ENCODE results near the gene AMBRA1. TPM values are rescaled to one million over a fixed set of nuclear protein-coding genes. Genes with fewer than 3 reads are reported as not detected.

The AMBRA1 gene
- polyA plus RNA-seq, 1 of the 3 experiments (the other 2 are of a cell fraction) = 10.4 TPM

GRCh38 chr11:46523290-46523689 lies 70.5 kb downstream of the AMBRA1 start:
- H3K9me3 ChIP-seq = no peaks in the 10 kb centered on the region
- peaks cover 17% of the 10 kb centered on the region for H3F3A ChIP-seq (replicated peaks; ENCODE audit: insufficient read depth)
- ChIA-PET CTCF (interaction anchor here (1.2 to 1.7 kb wide), 3 partner anchors 33 to 140 kb away, joined by 4 to 10 read pairs (median 9); no protein-coding TSS in a partner anchor), POLR2A (no interaction called here)
- H3K4me3 ChIP-seq (ENCODE audit: low read depth in 2 of 2, low read length in 1 of 2) = no peak overlapping the region
- H4K20me1 ChIP-seq (ENCODE audit: insufficient read depth) = peaks cover 60% of the 10 kb centered on the region
- peaks cover 6 to 40% of the 10 kb centered on the region in 2 experiments; a peak in 3 of 4 replicates for H3K4me1 ChIP-seq (ENCODE audit: control insufficient read depth in 1 of 2, insufficient read depth in 2 of 2, low read depth in 1 of 2, low read length in 1 of 2)
- WGBS (ENCODE audit: low lambda C conversion rate) = 89% methylated on average over 6 of the region's 6 CpGs
- H3K27ac ChIP-seq (ENCODE audit: low read depth in 2 of 2, low read length in 1 of 2) = no peak overlapping the region
- H3K27me3 ChIP-seq (ENCODE audit: insufficient read depth) = no peaks in the 10 kb centered on the region
- no peak overlapping the region for H3K4me2 ChIP-seq
- H3K9ac ChIP-seq = no peak overlapping the region
- TF ChIP-seq RCOR1 (IDR thresholded peaks at IDR 0.05; ENCODE audit: low read length) (no peak), GATA2 (CRISPR knock-in tag; IDR thresholded peaks at IDR 0.05) (no peak), TEAD4 (IDR thresholded peaks at IDR 0.05; ENCODE audit: borderline replicate concordance, insufficient read depth) (no peak), SIN3A (IDR thresholded peaks at IDR 0.05; ENCODE audit: borderline replicate concordance, low read depth, low read length) (no peak), YY1 (IDR thresholded peaks at IDR 0.05; ENCODE audit: low read depth) (no peak), EZH2phosphoT487 (IDR thresholded peaks at IDR 0.05; ENCODE audit: borderline replicate concordance, low read depth) (no peak), RFX5 (IDR thresholded peaks at IDR 0.05; ENCODE audit: low read length) (no peak), JUND (IDR thresholded peaks at IDR 0.05) (no peak), NRF1 (IDR thresholded peaks at IDR 0.05; ENCODE audit: low read depth, low read length) (no peak)
- peaks cover 0 to 4% of the 10 kb centered on the region in 2 experiments for H3K36me3 ChIP-seq (replicated peaks in 1 of 2; ENCODE audit: control insufficient read depth in 1 of 2, insufficient read depth in 2 of 2, low read length in 1 of 2)
- H3K9me2 ChIP-seq = no peaks in the 10 kb centered on the region
- H3K79me2 ChIP-seq (ENCODE audit: insufficient read depth) = peaks cover 90% of the 10 kb centered on the region
- no peak for DNase-seq
- no peak overlapping the region for H2AFZ ChIP-seq (ENCODE audit: low read depth)

GRCh38 chr11:46522682-46523281 lies 71.0 kb downstream of the AMBRA1 start:
- Histone ChIP-seq H3K9me3 (no peaks in the 10 kb centered on the region), H3K9me2 (no peaks in the 10 kb centered on the region), H3K4me2 (no peak overlapping the region), H2AFZ (ENCODE audit: low read depth) (no peak overlapping the region), H3K9ac (no peak overlapping the region), H3K4me1 (ENCODE audit: control insufficient read depth in 1 of 2, insufficient read depth in 2 of 2, low read depth in 1 of 2, low read length in 1 of 2) (peaks cover 6 to 40% of the 10 kb centered on the region in 2 experiments; a peak in 3 of 4 replicates), H3K27me3 (ENCODE audit: insufficient read depth) (no peaks in the 10 kb centered on the region), H4K20me1 (ENCODE audit: insufficient read depth) (peaks cover 58% of the 10 kb centered on the region), H3F3A (replicated peaks; ENCODE audit: insufficient read depth) (peaks cover 17% of the 10 kb centered on the region), H3K79me2 (ENCODE audit: insufficient read depth) (peaks cover 90% of the 10 kb centered on the region), H3K27ac (ENCODE audit: low read depth in 2 of 2, low read length in 1 of 2) (no peak overlapping the region), H3K36me3 (replicated peaks in 1 of 2; ENCODE audit: control insufficient read depth in 1 of 2, insufficient read depth in 2 of 2, low read length in 1 of 2) (peaks cover 0 to 6% of the 10 kb centered on the region in 2 experiments), H3K4me3 (ENCODE audit: low read depth in 2 of 2, low read length in 1 of 2) (no peak overlapping the region)
- TF ChIP-seq USF1 (IDR thresholded peaks at IDR 0.05; ENCODE audit: borderline replicate concordance, low read depth) (no peak), SIN3A (IDR thresholded peaks at IDR 0.05; ENCODE audit: borderline replicate concordance, low read depth, low read length) (no peak), JUND (IDR thresholded peaks at IDR 0.05) (no peak), IRF3 (IDR thresholded peaks at IDR 0.05; ENCODE audit: low read depth, low read length) (no peak), RAD21 (IDR thresholded peaks at IDR 0.05; ENCODE audit: low read length) (no peak), YY1 (IDR thresholded peaks at IDR 0.05; ENCODE audit: low read depth) (no peak), FOXM1 (IDR thresholded peaks at IDR 0.05; ENCODE audit: low read depth) (no peak), TEAD4 (IDR thresholded peaks at IDR 0.05; ENCODE audit: borderline replicate concordance, insufficient read depth) (no peak), FOSL2 (IDR thresholded peaks at IDR 0.05; ENCODE audit: borderline replicate concordance, low read depth) (no peak), RCOR1 (IDR thresholded peaks at IDR 0.05; ENCODE audit: low read length) (no peak), SMC3 (IDR thresholded peaks at IDR 0.05; ENCODE audit: low read depth, low read length) (no peak), PBX3 (IDR thresholded peaks at IDR 0.05) (no peak), CHD2 (IDR thresholded peaks at IDR 0.05; ENCODE audit: low read length, partially characterized antibody) (no peak), FOXJ3 (CRISPR knock-in tag; IDR thresholded peaks at IDR 0.05) (no peak), RFX5 (IDR thresholded peaks at IDR 0.05; ENCODE audit: low read length) (no peak), USF2 (IDR thresholded peaks at IDR 0.05; ENCODE audit: borderline replicate concordance, low read depth, low read length) (no peak), GATA2 (CRISPR knock-in tag; IDR thresholded peaks at IDR 0.05) (no peak), RXRA (IDR thresholded peaks at IDR 0.05; ENCODE audit: borderline replicate concordance, low read depth) (no peak)
- no peak for DNase-seq
- POLR2A ChIA-PET = no interaction called here
- 96% methylated on average over 5 of the region's 5 CpGs for WGBS (ENCODE audit: low lambda C conversion rate)
- CTCF ChIA-PET = interaction anchor here (1.2 to 1.7 kb wide), 3 partner anchors 33 to 140 kb away, joined by 4 to 10 read pairs (median 9); no protein-coding TSS in a partner anchor
